ENCODE data around the gene GPR153.
A peak's percentile ranks its signal among the peaks of the same experiment; 100 is the strongest.

GPR153 gene

GRCh38 chr1:6241107-6241886 lies 19.6 kb downstream of the GPR153 start:
- ChIA-PET POLR2A (ENCODE audit: low non-redundant PET) (interaction anchor here (0.6 kb wide), 1 partner anchor 114 kb away, joined by 4 read pairs; no protein-coding TSS in a partner anchor), CTCF (interaction anchor here (0.6 to 1.6 kb wide), 4 partner anchors 35 to 211 kb away, joined by 3 to 13 read pairs (median 4); no protein-coding TSS in a partner anchor)
- TF ChIP-seq CTCF (conservative IDR thresholded peaks at IDR 0.05; ENCODE audit: low read depth) = no peak
- no peak for DNase-seq (ENCODE audit: low spot score)
- no peak overlapping the region for H3K27ac ChIP-seq

GRCh38 chr1:6239950-6240768 lies 20.7 kb downstream of the GPR153 start:
- no peak overlapping the region for H3K27ac ChIP-seq
- POLR2A ChIA-PET (ENCODE audit: low non-redundant PET) = interaction anchor here (0.6 to 0.7 kb wide), 2 partner anchors 38 to 139 kb away, joined by 3 to 4 read pairs; no protein-coding TSS in a partner anchor
- no peak for TF ChIP-seq CTCF (conservative IDR thresholded peaks at IDR 0.05; ENCODE audit: low read depth)
- DNase-seq (ENCODE audit: low spot score) = no peak
- CTCF ChIA-PET = interaction anchor here (0.6 to 1.1 kb wide), 3 partner anchors 188 to 1427 kb away, joined by 3 to 4 read pairs (median 3); no protein-coding TSS in a partner anchor

- TF ChIP-seq CTCF (conservative IDR thresholded peaks at IDR 0.05; ENCODE audit: low read depth) = no peak
- H3K27ac ChIP-seq = no peak overlapping the region
- POLR2A ChIA-PET (ENCODE audit: low non-redundant PET) = interaction anchor here (0.6 to 0.7 kb wide), 2 partner anchors 37 to 140 kb away, joined by 3 to 4 read pairs; no protein-coding TSS in a partner anchor
- CTCF ChIA-PET = interaction anchor here (1.1 to 1.6 kb wide), 2 partner anchors 33 to 187 kb away, joined by 3 to 5 read pairs; no protein-coding TSS in a partner anchor
- no peak for DNase-seq (ENCODE audit: low spot score)
Observed at GRCh38 chr1:6239213-6239752, 21.6 kb downstream of the GPR153 start.

GRCh38 chr1:6237093-6237492 lies 23.8 kb downstream of the GPR153 start:
- TF ChIP-seq CTCF (conservative IDR thresholded peaks at IDR 0.05; ENCODE audit: low read depth) = no peak
- DNase-seq (ENCODE audit: low spot score) = no peak
- ChIA-PET CTCF (interaction anchor here (0.7 kb wide), 1 partner anchor 111 kb away, joined by 5 read pairs; no protein-coding TSS in a partner anchor), POLR2A (ENCODE audit: low non-redundant PET) (no interaction called here)
- H3K27ac ChIP-seq = peak overlapping the region; percentile 27; the same call in 1 of the 2 replicates

- no peak for DNase-seq (ENCODE audit: low spot score)
- TF ChIP-seq CTCF (conservative IDR thresholded peaks at IDR 0.05; ENCODE audit: low read depth) = no peak
- H3K27ac ChIP-seq = peak overlapping the region; percentile 78
- ChIA-PET POLR2A (ENCODE audit: low non-redundant PET) (interaction anchor here (0.5 to 1.0 kb wide), 2 partner anchors 29 to 48 kb away, joined by 3 read pairs; partner anchors contain the start of gene RNF207), CTCF (interaction anchor here (0.6 to 1.9 kb wide), 5 partner anchors 11 to 184 kb away, joined by 3 to 6 read pairs (median 4); partner anchors contain the start of gene HES2)
Observed at GRCh38 chr1:6235296-6235677, 25.6 kb downstream of the GPR153 start.
